Activated CD8-positive, alpha-beta memory T cell treated with anti-CD3 and anti-CD28 coated beads for 36 hours (primary cell): ENCODE data around the gene SCD5. TPM values are rescaled to one million over a fixed set of nuclear protein-coding genes. Genes with fewer than 3 reads are reported as not detected.

ENCODE experiments used
- CTCF ChIA-PET: fragments of 350-600 bp; sonication (Branson Sonifier 250); formaldehyde crosslinking; loops from one replicate; lab custom pipeline; 2021; ENCODE audit warnings: antibody characterized with exemption; lab: Charles Lee
- POLR2A ChIA-PET: fragments of 350-600 bp; sonication (Branson Sonifier 250); formaldehyde crosslinking; loops from one replicate; lab custom pipeline; 2021; ENCODE audit warnings: antibody characterized with exemption; lab: Charles Lee
- total RNA-seq, 2 experiments: library from RNA; stranded (reverse); gene quantifications; one replicate each; pipeline ENCODE4 v1.2.3, GENCODE V29; 2021

The SCD5 gene
- total RNA-seq, 2 experiments from 2014 or later = 7.0 to 7.1 TPM

DNA sequence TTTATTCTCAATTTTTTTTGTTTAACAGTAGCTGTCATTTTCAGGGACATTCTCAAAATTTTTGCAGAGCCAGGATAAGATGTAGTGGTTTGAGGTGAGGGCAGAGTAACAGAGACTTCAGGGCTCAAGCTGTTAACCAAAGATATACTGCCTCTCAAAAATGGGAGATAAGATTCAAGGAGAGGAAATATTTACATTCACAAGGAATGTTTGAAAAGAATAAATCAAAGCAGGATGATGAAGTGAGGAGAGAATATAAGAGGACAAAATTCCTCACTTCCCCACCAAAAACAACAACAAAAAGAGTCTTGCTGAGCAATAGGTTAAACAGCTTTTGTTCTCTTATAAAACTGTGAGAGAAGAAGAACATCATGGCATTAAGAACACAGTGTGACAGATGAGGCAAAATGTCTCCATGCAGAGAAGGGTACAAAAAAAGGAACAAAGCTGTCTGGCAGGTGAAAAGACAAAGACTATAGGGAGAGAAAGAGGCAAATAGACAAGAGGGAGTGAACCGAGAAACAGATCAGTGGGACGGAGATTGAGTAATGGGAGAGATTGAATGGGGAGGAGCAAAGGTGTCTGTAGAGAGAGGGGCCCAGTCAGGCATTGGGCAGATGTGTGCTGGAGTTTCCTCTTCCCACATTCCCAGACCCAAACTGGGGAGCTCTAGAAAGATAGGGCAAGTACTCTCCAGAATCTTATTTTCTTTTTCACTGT, 130.7 kb downstream of the SCD5 start:
- CTCF ChIA-PET = no interaction called here

GRCh38 chr4:82666970-82667665, 131.5 kb downstream of the SCD5 start:
- POLR2A ChIA-PET = no interaction called here
- CTCF ChIA-PET = no interaction called here

More for the DNA sequence above, 130.7 kb downstream of the SCD5 start:
- POLR2A ChIA-PET = no interaction called here

GRCh38 chr4:82661181-82661992, 137.2 kb downstream of the SCD5 start:
- ChIA-PET CTCF (no interaction called here), POLR2A (no interaction called here)

DNA sequence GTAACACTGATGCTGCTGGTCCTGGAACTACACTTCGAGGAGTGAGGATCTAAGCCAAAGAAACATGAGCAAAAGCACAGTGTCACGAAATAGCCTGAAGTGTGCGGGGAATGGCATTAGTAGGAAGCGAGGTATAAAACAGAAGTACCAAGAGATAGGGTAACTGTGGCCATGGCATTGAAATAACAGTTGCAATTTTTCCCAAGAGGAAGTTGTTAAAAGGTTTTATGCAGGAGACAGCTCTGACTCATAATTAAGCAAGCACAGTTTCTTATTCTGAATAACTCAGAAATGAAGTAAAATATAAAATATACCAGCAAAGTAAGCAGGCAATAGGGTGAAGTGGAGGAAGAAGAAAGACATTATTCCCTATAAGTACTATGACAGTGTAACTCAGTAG, 146.5 kb downstream of the SCD5 start:
- POLR2A ChIA-PET = no interaction called here
- CTCF ChIA-PET = no interaction called here

- POLR2A ChIA-PET = no interaction called here
- CTCF ChIA-PET = no interaction called here
Measured at GRCh38 chr4:82650868-82651267, 147.7 kb downstream of the SCD5 start.

DNA sequence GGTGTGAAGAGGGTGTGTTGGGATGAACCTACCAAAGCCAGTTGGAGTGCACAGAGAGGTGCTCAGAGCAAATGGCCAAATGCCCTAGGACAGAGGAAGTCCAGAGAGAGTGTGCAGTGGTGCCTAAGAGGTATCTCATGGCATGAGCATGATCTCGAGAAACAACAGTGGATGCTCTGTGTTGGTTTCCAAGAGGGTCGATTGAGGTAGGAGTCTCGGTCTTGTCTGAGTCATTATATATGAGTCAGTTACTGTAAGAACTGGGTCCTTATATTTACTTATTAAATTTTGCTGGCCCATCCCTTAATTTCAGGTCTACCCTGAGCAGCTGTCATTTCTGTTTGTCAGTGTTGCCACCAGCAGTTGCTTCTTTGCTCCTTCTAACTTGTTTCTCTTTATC, 150.2 kb downstream of the SCD5 start:
- ChIA-PET POLR2A (no interaction called here), CTCF (no interaction called here)

DNA sequence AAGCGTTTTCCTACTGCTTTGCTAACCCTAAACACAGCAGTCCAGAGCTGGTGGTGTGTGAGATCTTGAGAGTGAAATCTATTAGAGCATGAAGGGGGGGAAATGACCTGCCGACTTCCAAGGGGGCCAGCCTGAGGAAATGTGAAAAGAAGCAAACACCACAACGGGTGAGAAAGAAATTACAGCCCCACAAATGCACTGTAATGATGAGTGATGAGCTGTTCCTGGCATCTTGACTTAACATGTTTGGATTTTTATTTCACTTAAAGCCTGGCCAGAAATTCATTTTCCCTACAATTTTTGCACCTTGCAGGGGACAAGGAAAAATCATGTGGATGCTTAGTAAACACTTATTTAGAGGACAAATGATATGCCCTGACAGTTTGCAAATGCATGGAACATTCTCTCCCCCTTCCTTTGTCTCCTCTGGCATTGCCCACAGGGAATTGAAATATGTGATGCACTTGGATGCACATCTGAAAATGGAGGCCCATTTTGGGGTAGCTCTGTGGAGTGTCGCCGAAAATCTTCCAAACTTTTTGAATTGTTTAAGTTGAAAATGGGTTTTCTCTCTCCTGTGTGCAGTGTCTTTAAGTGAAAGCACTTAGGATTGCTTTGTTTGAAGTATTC, 152.5 kb downstream of the SCD5 start:
- POLR2A ChIA-PET = no interaction called here
- CTCF ChIA-PET = no interaction called here

DNA sequence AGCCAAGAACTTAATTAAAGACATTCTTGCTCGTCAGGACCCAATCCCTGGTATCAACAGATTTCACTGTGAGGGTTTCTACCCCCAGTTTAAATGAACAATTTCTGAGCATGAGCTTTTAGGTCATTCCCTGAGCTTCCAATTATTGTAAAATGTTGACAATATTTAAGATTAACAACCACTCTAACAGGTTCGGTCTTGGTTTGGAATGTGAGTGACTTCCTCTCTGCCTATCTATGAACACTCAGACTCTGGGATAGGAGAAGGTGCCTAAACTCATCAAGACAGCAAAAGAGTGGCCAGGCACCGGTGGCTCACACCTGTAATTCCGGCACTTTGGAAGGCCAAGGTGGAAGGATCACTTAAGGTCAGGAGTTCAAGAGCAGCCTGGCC, 153.9 kb downstream of the SCD5 start:
- ChIA-PET POLR2A (no interaction called here), CTCF (no interaction called here)

DNA sequence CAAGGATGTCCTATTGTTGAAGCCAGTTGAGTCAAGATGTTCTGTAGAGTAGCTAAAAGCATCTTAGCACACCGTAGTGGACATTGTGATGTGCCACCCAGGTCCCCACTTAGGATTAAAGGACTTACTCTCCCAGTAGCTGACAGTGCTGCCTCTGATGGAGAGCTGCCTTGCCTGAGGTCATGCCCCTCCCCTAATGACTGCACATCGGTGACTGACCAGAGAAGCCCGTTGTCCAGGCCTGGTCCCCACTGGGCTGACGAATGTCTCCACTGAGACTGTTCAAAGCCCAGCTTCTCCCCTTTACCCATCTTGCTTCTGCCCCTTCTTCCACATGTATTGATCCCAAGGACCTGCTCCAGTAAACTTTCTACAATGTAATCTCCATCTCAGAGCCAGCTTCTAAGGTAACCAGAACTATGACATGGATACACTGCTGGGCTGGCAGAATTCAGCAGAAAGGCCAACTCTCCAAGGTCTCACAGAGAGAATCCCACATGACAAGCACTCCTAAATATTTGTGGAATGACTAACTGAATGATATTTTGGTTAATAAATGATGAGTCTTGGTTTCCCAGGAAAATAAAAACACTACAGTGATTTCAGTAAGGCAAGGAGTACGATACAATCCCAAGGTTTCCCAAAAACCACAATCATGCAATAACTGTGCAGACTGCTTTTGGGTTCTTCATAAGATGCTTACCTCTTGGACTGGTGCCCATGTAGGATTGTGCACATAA, 154.4 kb downstream of the SCD5 start:
- CTCF ChIA-PET = no interaction called here
- POLR2A ChIA-PET = no interaction called here

DNA sequence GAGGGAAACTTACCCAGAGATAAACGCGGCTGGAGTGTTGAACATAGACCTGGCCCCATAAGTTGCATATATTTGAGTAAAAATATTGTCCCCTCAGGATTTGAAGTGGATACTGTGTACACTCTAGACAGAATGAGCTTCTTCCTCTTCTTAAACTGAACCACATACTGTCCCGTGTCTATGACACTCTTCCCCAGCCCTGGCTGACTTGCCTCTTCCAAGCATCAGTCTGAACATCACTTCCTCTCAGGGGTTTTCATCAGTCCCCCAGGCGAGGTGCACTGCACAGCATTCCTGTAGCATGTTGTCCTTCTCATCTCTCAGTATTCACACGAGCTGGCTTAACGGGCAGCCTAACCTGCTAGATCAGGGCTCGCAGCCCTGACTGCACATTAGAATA, 156.3 kb downstream of the SCD5 start:
- CTCF ChIA-PET = no interaction called here
- POLR2A ChIA-PET = no interaction called here

- CTCF ChIA-PET = interaction anchor here (0.6 kb wide), 1 partner anchor 1320 kb away, joined by 3 read pairs; no protein-coding TSS in a partner anchor
- POLR2A ChIA-PET = no interaction called here
Measured at GRCh38 chr4:82640540-82640939, 158.1 kb downstream of the SCD5 start.

GRCh38 chr4:82639971-82640370, 158.6 kb downstream of the SCD5 start:
- POLR2A ChIA-PET = no interaction called here
- CTCF ChIA-PET = interaction anchor here (0.6 kb wide), 1 partner anchor 1320 kb away, joined by 3 read pairs; no protein-coding TSS in a partner anchor

DNA sequence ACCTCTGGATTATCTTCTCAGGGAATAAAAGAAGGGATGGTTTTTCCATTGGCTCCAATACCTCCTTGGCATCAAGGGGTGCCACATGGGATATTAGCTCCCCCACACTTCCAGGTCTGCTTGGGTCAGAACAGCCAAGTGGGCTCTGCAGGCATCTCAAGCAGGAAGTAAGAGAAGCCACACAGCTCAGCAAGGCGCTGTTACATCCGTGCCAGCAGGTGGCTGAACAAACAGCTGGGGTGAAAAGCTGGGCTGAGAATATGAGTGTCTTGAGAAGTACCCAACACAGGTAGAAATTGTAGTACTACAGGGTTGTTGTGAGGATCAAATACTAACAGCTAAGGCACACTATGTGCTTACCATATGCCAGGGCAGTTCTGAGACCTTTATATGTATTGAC, 160.1 kb downstream of the SCD5 start:
- ChIA-PET CTCF (no interaction called here), POLR2A (no interaction called here)

- ChIA-PET POLR2A (no interaction called here), CTCF (no interaction called here)
Measured at GRCh38 chr4:82630079-82630478, 168.5 kb downstream of the SCD5 start.

GRCh38 chr4:82629238-82630000, 169.2 kb downstream of the SCD5 start:
- ChIA-PET POLR2A (interaction anchor here (0.6 kb wide), 1 partner anchor 123 kb away, joined by 3 read pairs; no protein-coding TSS in a partner anchor), CTCF (no interaction called here)

- CTCF ChIA-PET = no interaction called here
- POLR2A ChIA-PET = no interaction called here
Measured at GRCh38 chr4:82626251-82626868, 172.2 kb downstream of the SCD5 start.

DNA sequence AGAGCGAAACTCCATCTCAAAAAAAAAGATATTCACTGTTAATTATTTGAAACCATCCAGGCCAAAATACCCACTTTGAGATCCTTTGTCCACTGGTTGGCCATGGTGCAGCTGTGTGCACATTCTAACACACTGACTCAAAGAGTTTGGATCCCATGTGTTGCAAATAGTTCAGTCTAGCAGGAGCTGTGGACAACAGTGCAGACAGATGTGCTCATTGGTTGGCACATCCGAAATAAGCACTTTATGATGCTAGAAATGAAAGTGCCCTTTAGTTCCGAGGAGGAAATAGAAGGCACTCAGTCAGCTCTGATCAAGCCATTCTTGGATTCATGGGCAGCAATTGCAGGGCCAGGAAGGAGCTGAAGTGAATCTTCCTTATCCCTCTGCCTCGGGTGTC, 173.8 kb downstream of the SCD5 start:
- CTCF ChIA-PET = no interaction called here
- POLR2A ChIA-PET = no interaction called here

DNA sequence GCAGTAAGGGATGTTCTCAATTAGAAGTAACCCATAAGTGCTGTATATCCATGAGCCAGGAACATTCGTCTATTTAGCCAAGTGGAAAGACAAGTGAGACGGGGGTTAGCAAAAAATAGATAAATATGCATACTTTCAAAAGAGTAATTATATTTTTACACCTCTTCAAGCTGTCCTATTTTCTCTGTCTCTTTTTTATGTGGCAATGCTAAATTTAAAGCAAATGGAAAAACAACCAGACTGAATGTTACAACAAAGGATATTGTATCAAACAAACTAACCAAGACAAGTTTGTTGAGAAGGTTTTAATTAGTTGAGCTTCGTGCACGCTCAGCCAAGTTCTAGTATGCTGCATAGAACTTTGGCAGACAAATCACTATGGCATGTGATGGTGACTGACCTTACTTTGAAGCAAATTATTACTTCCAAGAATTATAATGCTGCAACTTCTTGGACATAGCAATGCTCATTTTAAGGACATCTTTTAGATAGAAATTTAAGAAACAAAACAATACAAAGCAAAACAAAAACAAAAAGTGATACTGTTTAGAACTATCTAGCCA, 175.4 kb downstream of the SCD5 start:
- CTCF ChIA-PET = no interaction called here
- POLR2A ChIA-PET = no interaction called here
